PC-9 (cell line): Measurements from ENCODE around the gene DOCK1. TPM values are rescaled to one million over a fixed set of nuclear protein-coding genes. Genes with fewer than 3 reads are reported as not detected.

ENCODE experiments used
- BruUV-seq: library from RNA; stranded (reverse); fragments of 400-500 nt; replicated peaks from 2 replicates; lab custom pipeline; 2021; lab: Mats Ljungman, UMichigan
- CTCF ChIA-PET: fragments of 300-600 bp; sonication (Branson Sonifier 250); formaldehyde crosslinking; loops from one replicate; lab custom pipeline; 2022; ENCODE audit warnings: antibody characterized with exemption; lab: Charles Lee
- POLR2A ChIA-PET: fragments of 300-600 bp; sonication (Branson Sonifier 250); formaldehyde crosslinking; loops from one replicate; lab custom pipeline; 2022; ENCODE audit warnings: antibody characterized with exemption; ENCODE audit not compliant: unreplicated experiment; lab: Charles Lee
- DNase-seq, 2 experiments: peaks; one replicate each; pipeline versions ENCODE4 v3.0.0 to v3.0.0-alpha.2; 2015 to 2022; ENCODE audit warnings: mixed read lengths in 1 of 2
- H2AFZ ChIP-seq: fragments of 200-600 bp; sonication (generic); 2 replicates; pipeline ENCODE4 v1.8.1; 2017; ENCODE audit warnings: antibody characterized with exemption
- H3F3A ChIP-seq: fragments of 200-600 bp; sonication (generic); 2 replicates; pipeline ENCODE4 v1.8.1; 2017; ENCODE audit warnings: antibody characterized with exemption, mild to moderate bottlenecking, low read depth; ENCODE audit not compliant: insufficient read depth
- H3K27ac ChIP-seq: fragments of 200-600 bp; sonication (generic); 2 replicates; pipeline ENCODE4 v1.6.1; 2016; ENCODE audit warnings: mixed run types
- H3K27me3 ChIP-seq: fragments of 200-600 bp; sonication (generic); 2 replicates; pipeline ENCODE4 v1.6.1; 2016; ENCODE audit warnings: low read depth, mixed run types; ENCODE audit not compliant: insufficient read depth
- H3K36me3 ChIP-seq: fragments of 200-600 bp; sonication (generic); 2 replicates; pipeline ENCODE4 v1.6.1; 2016; ENCODE audit warnings: low read depth, mixed run types
- H3K4me1 ChIP-seq: fragments of 200-600 bp; sonication (generic); replicated peaks from 2 replicates; pipeline ENCODE4 v1.6.1; 2016; ENCODE audit warnings: mixed run types; ENCODE audit not compliant: insufficient read depth
- H3K4me2 ChIP-seq: fragments of 200-600 bp; sonication (generic); 2 replicates; pipeline ENCODE4 v1.6.1; 2017; ENCODE audit warnings: mixed run types
- H3K4me3 ChIP-seq: fragments of 200-600 bp; sonication (generic); 2 replicates; pipeline ENCODE4 v1.6.1; 2016; ENCODE audit warnings: mixed run types
- H3K79me2 ChIP-seq: fragments of 200-600 bp; sonication (generic); 2 replicates; pipeline ENCODE4 v1.6.1; 2017; ENCODE audit warnings: low read depth, mixed run types
- H3K9me2 ChIP-seq: fragments of 200-600 bp; sonication (generic); 2 replicates; pipeline ENCODE4 v1.8.1; 2017; ENCODE audit warnings: mild to moderate bottlenecking; ENCODE audit not compliant: insufficient read depth
- H3K9me3 ChIP-seq: fragments of 200-600 bp; sonication (generic); 2 replicates; pipeline ENCODE4 v1.8.1; 2016; ENCODE audit warnings: low read depth; ENCODE audit not compliant: insufficient read depth
- H4K20me1 ChIP-seq: fragments of 200-600 bp; sonication (generic); 2 replicates; pipeline ENCODE4 v1.8.1; 2017; ENCODE audit not compliant: insufficient read depth
- CTCF ChIP-seq: fragments of 200-600 bp; sonication (generic); conservative IDR thresholded peaks from 2 replicates; pipeline ENCODE4 v1.6.1; 2017; ENCODE audit warnings: mixed run types, antibody characterized with exemption, mild to moderate bottlenecking, moderate library complexity
- EZH2 ChIP-seq: fragments of 200-600 bp; sonication (generic); IDR thresholded peaks from 2 replicates; pipeline ENCODE4 v1.8.0; 2017; ENCODE audit warnings: antibody characterized with exemption, low read depth
- intact Hi-C: fragments of 100-400 bp; cut with micrococcal nuclease; formaldehyde crosslinking; loops from one replicate; pipeline ENCODE4 v1.10.0; 2022; ENCODE audit not compliant: unreplicated experiment
- total RNA-seq: library from RNA; stranded (reverse); gene quantifications from 2 replicates; pipeline ENCODE4 v1.2.3, GENCODE V29; 2021

Gene DOCK1
- total RNA-seq, 1 experiment from 2014 or later = 24.8 TPM

- Histone ChIP-seq H3K4me1 (no peaks in the 10 kb centered on the region), H3K27ac (no peak overlapping the region), H3K9me2 (no peaks in the 10 kb centered on the region), H3K4me3 (no peak overlapping the region), H2AFZ (no peak overlapping the region), H3K79me2 (no peaks in the 10 kb centered on the region), H3F3A (no peaks in the 10 kb centered on the region), H3K27me3 (no peaks in the 10 kb centered on the region), H3K36me3 (no peaks in the 10 kb centered on the region), H3K4me2 (no peak overlapping the region), H4K20me1 (no peaks in the 10 kb centered on the region), H3K9me3 (no peaks in the 10 kb centered on the region)
- no TSS peak for BruUV-seq
- TF ChIP-seq EZH2 (no peak), CTCF (no peak)
- ChIA-PET POLR2A (no interaction called here), CTCF (no interaction called here)
- no peak for DNase-seq
- intact Hi-C loops = no loop called here
Measured at GRCh38 chr10:127193125-127193524, 287.9 kb downstream of the DOCK1 start.

GRCh38 chr10:127194111-127194510 is 288.9 kb downstream of the DOCK1 start:
- no peak overlapping the region for H3K27ac ChIP-seq
- intact Hi-C loops = no loop called here
- POLR2A ChIA-PET = interaction anchor here (0.7 kb wide), 1 partner anchor 30 kb away, joined by 3 read pairs; no protein-coding TSS in a partner anchor
- H3K9me3 ChIP-seq = no peaks in the 10 kb centered on the region
- CTCF ChIA-PET = no interaction called here
- no peaks in the 10 kb centered on the region for H3K9me2 ChIP-seq
- BruUV-seq = no TSS peak
- H4K20me1 ChIP-seq = no peaks in the 10 kb centered on the region
- H3F3A ChIP-seq = no peaks in the 10 kb centered on the region
- no peaks in the 10 kb centered on the region for H3K27me3 ChIP-seq
- no peak for DNase-seq
- no peaks in the 10 kb centered on the region for H3K79me2 ChIP-seq
- no peaks in the 10 kb centered on the region for H3K36me3 ChIP-seq
- H3K4me1 ChIP-seq = no peaks in the 10 kb centered on the region
- no peak overlapping the region for H2AFZ ChIP-seq
- no peak overlapping the region for H3K4me3 ChIP-seq
- no peak for TF ChIP-seq EZH2
- no peak for TF ChIP-seq CTCF
- H3K4me2 ChIP-seq = no peak overlapping the region

- no TSS peak for BruUV-seq
- intact Hi-C loops = no loop called here
- H3K9me2 ChIP-seq = no peaks in the 10 kb centered on the region
- H3K27me3 ChIP-seq = no peaks in the 10 kb centered on the region
- no peak overlapping the region for H3K27ac ChIP-seq
- H3K4me1 ChIP-seq = no peaks in the 10 kb centered on the region
- H4K20me1 ChIP-seq = no peaks in the 10 kb centered on the region
- H3K9me3 ChIP-seq = no peaks in the 10 kb centered on the region
- H3K79me2 ChIP-seq = no peaks in the 10 kb centered on the region
- POLR2A ChIA-PET = interaction anchor here (0.7 kb wide), 1 partner anchor 29 kb away, joined by 3 read pairs; no protein-coding TSS in a partner anchor
- no peak overlapping the region for H3K4me2 ChIP-seq
- no peak overlapping the region for H2AFZ ChIP-seq
- CTCF ChIA-PET = no interaction called here
- H3K4me3 ChIP-seq = no peak overlapping the region
- DNase-seq = no peak
- no peaks in the 10 kb centered on the region for H3F3A ChIP-seq
- TF ChIP-seq EZH2 = no peak
- no peak for TF ChIP-seq CTCF
- no peaks in the 10 kb centered on the region for H3K36me3 ChIP-seq
Measured at GRCh38 chr10:127194599-127194998, 289.4 kb downstream of the DOCK1 start.
